IMR-90 (cell line): ENCODE measurements around the gene MAGEB17. TPM values are rescaled to one million over a fixed set of nuclear protein-coding genes. Genes with fewer than 3 reads are reported as not detected.

Source experiments
- ATAC-seq: fragments of 200-7000 bp; cut with Tn5 transposase; 2 replicates; pipeline ENCODE4 v1.9.1; 2020; ENCODE audit warnings: low read depth, mild to moderate bottlenecking, moderate library complexity
- BruUV-seq: library from RNA; stranded (reverse); fragments of 400-500 nt; replicated peaks from 2 replicates; lab custom pipeline; 2021; lab: Mats Ljungman, UMichigan
- CTCF ChIA-PET: fragments of 300-600 bp; formaldehyde crosslinking; extraction: SDS; loops from one replicate; lab custom pipeline; 2021; ENCODE audit warnings: antibody characterized with exemption; lab: Yijun Ruan, JAX
- POLR2A ChIA-PET: fragments of 300-600 bp; sonication (Branson Sonifier 250); formaldehyde crosslinking; loops from one replicate; lab custom pipeline; 2022; ENCODE audit warnings: antibody characterized with exemption; ENCODE audit not compliant: unreplicated experiment; lab: Charles Lee
- DNase-seq: peaks from one replicate; pipeline ENCODE4 v3.0.0; 2013
- H2AFZ ChIP-seq: replicated peaks from 2 replicates; pipeline ENCODE3; 2013; ENCODE audit warnings: low read length, mild to moderate bottlenecking; ENCODE audit not compliant: poor library complexity
- H2AK5ac ChIP-seq: 2 replicates; pipeline ENCODE4 v1.6.1; 2013; ENCODE audit warnings: low read depth, low read length, inconsistent platforms
- H2AK9ac ChIP-seq: replicated peaks from 2 replicates; pipeline ENCODE3; 2013; ENCODE audit warnings: mild to moderate bottlenecking, low read depth, low read length, moderate library complexity; ENCODE audit not compliant: poor library complexity
- H2BK120ac ChIP-seq: 2 replicates; pipeline ENCODE4 v1.6.1; 2013; ENCODE audit warnings: low read depth, low read length, inconsistent platforms
- H2BK15ac ChIP-seq: 3 replicates; pipeline ENCODE4 v1.6.1; 2013; ENCODE audit warnings: low read depth, low read length, inconsistent platforms
- H2BK20ac ChIP-seq: 2 replicates; pipeline ENCODE4 v1.6.1; 2013; ENCODE audit warnings: low read depth, mild to moderate bottlenecking, inconsistent platforms, low read length, moderate library complexity
- H2BK5ac ChIP-seq: 2 replicates; pipeline ENCODE4 v1.6.1; 2013; ENCODE audit warnings: mild to moderate bottlenecking, low read depth, low read length, inconsistent platforms; ENCODE audit not compliant: poor library complexity, severe bottlenecking
- H3K14ac ChIP-seq: replicated peaks from 2 replicates; pipeline ENCODE4 v1.6.1; 2013; ENCODE audit warnings: low read depth, low read length, inconsistent platforms
- H3K18ac ChIP-seq: 2 replicates; pipeline ENCODE4 v1.6.1; 2013; ENCODE audit warnings: low read depth, low read length, control low read depth
- H3K23ac ChIP-seq: 2 replicates; pipeline ENCODE4 v1.6.1; 2013; ENCODE audit warnings: low read depth, low read length, inconsistent platforms
- H3K27ac ChIP-seq: 2 replicates; pipeline ENCODE4 v1.5.1; 2013; ENCODE audit warnings: mild to moderate bottlenecking, control low read depth, low read length; ENCODE audit not compliant: insufficient read depth
- H3K27me3 ChIP-seq: 2 replicates; pipeline ENCODE4 v1.6.1; 2013; ENCODE audit warnings: low read length; ENCODE audit not compliant: control insufficient read depth, insufficient read depth
- H3K36me3 ChIP-seq: 2 replicates; pipeline ENCODE4 v1.6.1; 2013; ENCODE audit warnings: low read length, mixed read lengths; ENCODE audit not compliant: control insufficient read depth, insufficient read depth
- H3K4ac ChIP-seq: 2 replicates; pipeline ENCODE4 v1.6.1; 2013; ENCODE audit warnings: low read depth, low read length, inconsistent platforms
- H3K4me1 ChIP-seq: 2 replicates; pipeline ENCODE4 v1.6.1; 2013; ENCODE audit warnings: low read length, mixed read lengths; ENCODE audit not compliant: control insufficient read depth, insufficient read depth
- H3K4me2 ChIP-seq: 2 replicates; pipeline ENCODE4 v1.6.1; 2013; ENCODE audit warnings: low read depth, mild to moderate bottlenecking, control low read depth, low read length, moderate library complexity
- H3K4me3 ChIP-seq: 2 replicates; pipeline ENCODE4 v1.5.1; 2013; ENCODE audit warnings: low read depth, mild to moderate bottlenecking, control low read depth, low read length, moderate library complexity; ENCODE audit not compliant: insufficient read depth
- H3K56ac ChIP-seq: 2 replicates; pipeline ENCODE4 v1.6.1; 2013; ENCODE audit warnings: low read length, inconsistent platforms; ENCODE audit not compliant: insufficient read depth; ENCODE audit errors: extremely low read depth
- H3K79me1 ChIP-seq, 2 experiments: 2 replicates each; pipeline ENCODE4 v1.6.1; 2013; ENCODE audit warnings: low read length in 2 of 2, inconsistent platforms in 1 of 2, low read depth in 1 of 2
- H3K9ac ChIP-seq: 2 replicates; pipeline ENCODE4 v1.6.1; 2013; ENCODE audit warnings: low read depth, low read length, control low read depth
- H3K9me1 ChIP-seq: 2 replicates; pipeline ENCODE4 v1.6.1; 2013; ENCODE audit warnings: low read length, inconsistent platforms; ENCODE audit not compliant: insufficient read depth
- H3K9me3 ChIP-seq: 2 replicates; pipeline ENCODE4 v1.6.1; 2013; ENCODE audit warnings: low read length; ENCODE audit not compliant: control insufficient read depth, insufficient read depth
- H4K20me1 ChIP-seq: 2 replicates; pipeline ENCODE4 v1.6.1; 2013; ENCODE audit warnings: low read length, inconsistent platforms; ENCODE audit not compliant: insufficient read depth
- H4K5ac ChIP-seq: 2 replicates; pipeline ENCODE4 v1.6.1; 2013; ENCODE audit warnings: mild to moderate bottlenecking, low read depth, low read length, control low read depth
- H4K8ac ChIP-seq, 2 experiments: 2 replicates each; pipeline ENCODE4 v1.6.1; 2013; ENCODE audit warnings: low read depth in 2 of 2, low read length in 2 of 2, control low read depth in 1 of 2, inconsistent platforms in 1 of 2
- H4K91ac ChIP-seq: 2 replicates; pipeline ENCODE4 v1.6.1; 2013; ENCODE audit warnings: low read depth, low read length, inconsistent platforms; ENCODE audit not compliant: insufficient read depth
- BHLHE40 ChIP-seq: fragments of 150-350 bp; IDR thresholded peaks from 2 replicates; pipeline ENCODE4 v1.6.1; 2016; ENCODE audit warnings: mild to moderate bottlenecking, low read depth, low read length
- CEBPB ChIP-seq: IDR thresholded peaks from 2 replicates; pipeline ENCODE4 v1.6.1; 2012; ENCODE audit warnings: low read depth, low read length, improper control_type of control experiment
- CHD1 ChIP-seq: IDR thresholded peaks from 2 replicates; pipeline ENCODE4 v1.6.1; 2012; ENCODE audit warnings: low read depth, low read length, improper control_type of control experiment
- MAFK ChIP-seq: IDR thresholded peaks from 2 replicates; pipeline ENCODE4 v1.6.1; 2012; ENCODE audit warnings: low read depth, low read length, improper control_type of control experiment
- MAZ ChIP-seq: IDR thresholded peaks from 2 replicates; pipeline ENCODE4 v1.6.1; 2012; ENCODE audit warnings: low read depth, mild to moderate bottlenecking, low read length, improper control_type of control experiment, moderate library complexity, borderline replicate concordance
- MXI1 ChIP-seq: IDR thresholded peaks from 2 replicates; pipeline ENCODE4 v1.6.1; 2012; ENCODE audit warnings: low read depth, mild to moderate bottlenecking, low read length, moderate library complexity, borderline replicate concordance
- RAD21 ChIP-seq: IDR thresholded peaks from 2 replicates; pipeline ENCODE4 v1.6.1; 2012; ENCODE audit warnings: low read length, improper control_type of control experiment
- RCOR1 ChIP-seq: IDR thresholded peaks from 2 replicates; pipeline ENCODE4 v1.6.1; 2012; ENCODE audit warnings: mild to moderate bottlenecking, low read length, improper control_type of control experiment; ENCODE audit not compliant: insufficient replicate concordance
- SMC3 ChIP-seq: fragments of 150-350 bp; IDR thresholded peaks from 2 replicates; pipeline ENCODE4 v1.6.1; 2016; ENCODE audit warnings: low read depth, mild to moderate bottlenecking, antibody characterized with exemption, low read length, moderate library complexity
- WGBS, 2 experiments: methylation state at CpG; one replicate each; pipeline versions ENCODE4 v1.1.5 to v1.1.7; 2013; ENCODE audit warnings: missing lambda C conversion rate in 2 of 2; ENCODE audit not compliant: insufficient read length in 1 of 2; ENCODE audit errors: extremely low coverage in 2 of 2; 5-methylcytosine and 5-hydroxymethylcytosine counted together
- dilution Hi-C: fragments of 300-500 bp; cut with HindIII; formaldehyde crosslinking; loops from one replicate; pipeline ENCODE4 v1.14.3; 2018; ENCODE audit warnings: low sequenced_read_pairs; ENCODE audit not compliant: unreplicated experiment
- in situ Hi-C: fragments of 300-500 bp; cut with MboI; formaldehyde crosslinking; loops from 3 replicates; pipeline ENCODE4 v1.14.3; 2019; ENCODE audit warnings: low sequenced_read_pairs, inconsistent platforms, mixed read lengths
- intact Hi-C: fragments of 100-400 bp; cut with micrococcal nuclease; formaldehyde crosslinking; loops from 2 replicates; pipeline ENCODE4 v1.10.0; 2022
- polyA plus RNA-seq, 3 experiments: library from polyadenylated mRNA; depleted of rRNA; stranded (reverse); fragments of >200 nt; gene quantifications; 2 replicates each; pipeline ENCODE4 v1.2.3, GENCODE V29; 2012; ENCODE audit warnings: low replicate concordance in 1 of 3
- total RNA-seq: library from RNA; depleted of rRNA; stranded (reverse); fragments of >200 nt; gene quantifications from 2 replicates; pipeline ENCODE4 v1.2.3, GENCODE V29; 2012
- TF ChIP-seq, protein P1 (sequence below): fragments of 150-350 bp; IDR thresholded peaks from 2 replicates; pipeline ENCODE4 v1.6.1; 2017; ENCODE audit warnings: mild to moderate bottlenecking, antibody characterized with exemption, low read length, low read depth
- TF ChIP-seq, protein P2 (sequence below): conservative IDR thresholded peaks from 2 replicates; pipeline ENCODE4 v1.5.1; 2012; ENCODE audit warnings: mild to moderate bottlenecking, low read depth, low read length, improper control_type of control experiment
- TF ChIP-seq, protein P3 (sequence below): fragments of 150-350 bp; IDR thresholded peaks from 2 replicates; pipeline ENCODE4 v1.6.1; 2016; ENCODE audit warnings: low read depth, mild to moderate bottlenecking, low read length, moderate library complexity, borderline replicate concordance

MAGEB17 gene
- total and polyA plus RNA-seq, 2 of the 4 experiments (the other 2 are of a cell fraction), result under 0.01 to 0.34 TPM

DNA sequence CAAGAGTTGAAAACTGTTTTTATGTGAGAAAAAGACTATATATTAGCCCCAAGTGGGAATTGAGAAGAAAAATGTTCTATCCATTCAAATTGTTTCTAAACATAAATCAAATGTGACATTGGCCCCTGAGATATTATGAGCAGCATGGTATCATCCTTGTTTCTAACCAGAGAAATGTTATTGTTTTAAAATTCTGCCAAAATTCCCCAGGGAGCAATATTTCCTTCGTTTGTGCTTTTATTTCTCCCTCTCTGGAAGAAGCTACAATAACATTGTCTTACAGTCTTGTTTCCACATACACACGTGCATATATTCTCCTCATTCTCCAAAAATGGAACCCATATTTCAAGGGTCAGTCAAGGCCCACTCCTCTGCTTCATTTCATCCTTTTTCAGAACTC is 46.7 kb downstream of the MAGEB17 start:
- ChIA-PET POLR2A (no interaction called here), CTCF (no interaction called here)
- Histone ChIP-seq H3K23ac (no peak overlapping the region), H4K8ac (no peak overlapping the region), H2BK15ac (no peak overlapping the region), H3K4me3 (no peak overlapping the region), H3K9ac (no peak overlapping the region), H2AK9ac (no peak overlapping the region), H3K79me1 (no peaks in the 10 kb centered on the region), H4K91ac (no peak overlapping the region), H3K27me3 (no peaks in the 10 kb centered on the region), H3K18ac (no peak overlapping the region), H3K9me1 (no peaks in the 10 kb centered on the region), H2BK20ac (no peak overlapping the region), H3K9me3 (no peaks in the 10 kb centered on the region), H2BK5ac (no peak overlapping the region), H2BK120ac (no peak overlapping the region), H3K14ac (no peak overlapping the region), H3K4me2 (no peak overlapping the region), H2AK5ac (no peak overlapping the region), H4K5ac (no peak overlapping the region), H2AFZ (no peak overlapping the region), H3K56ac (no peak overlapping the region), H3K4me1 (no peaks in the 10 kb centered on the region), H4K20me1 (no peaks in the 10 kb centered on the region), H3K4ac (no peak overlapping the region), H3K36me3 (no peaks in the 10 kb centered on the region), H3K27ac (no peak overlapping the region)
- no peak for TF ChIP-seq RCOR1
- TF ChIP-seq, protein P1, sequence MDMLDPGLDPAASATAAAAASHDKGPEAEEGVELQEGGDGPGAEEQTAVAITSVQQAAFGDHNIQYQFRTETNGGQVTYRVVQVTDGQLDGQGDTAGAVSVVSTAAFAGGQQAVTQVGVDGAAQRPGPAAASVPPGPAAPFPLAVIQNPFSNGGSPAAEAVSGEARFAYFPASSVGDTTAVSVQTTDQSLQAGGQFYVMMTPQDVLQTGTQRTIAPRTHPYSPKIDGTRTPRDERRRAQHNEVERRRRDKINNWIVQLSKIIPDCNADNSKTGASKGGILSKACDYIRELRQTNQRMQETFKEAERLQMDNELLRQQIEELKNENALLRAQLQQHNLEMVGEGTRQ, result no peak
- no peak for TF ChIP-seq MXI1
- no peak for TF ChIP-seq MAZ
- TF ChIP-seq, protein P2, sequence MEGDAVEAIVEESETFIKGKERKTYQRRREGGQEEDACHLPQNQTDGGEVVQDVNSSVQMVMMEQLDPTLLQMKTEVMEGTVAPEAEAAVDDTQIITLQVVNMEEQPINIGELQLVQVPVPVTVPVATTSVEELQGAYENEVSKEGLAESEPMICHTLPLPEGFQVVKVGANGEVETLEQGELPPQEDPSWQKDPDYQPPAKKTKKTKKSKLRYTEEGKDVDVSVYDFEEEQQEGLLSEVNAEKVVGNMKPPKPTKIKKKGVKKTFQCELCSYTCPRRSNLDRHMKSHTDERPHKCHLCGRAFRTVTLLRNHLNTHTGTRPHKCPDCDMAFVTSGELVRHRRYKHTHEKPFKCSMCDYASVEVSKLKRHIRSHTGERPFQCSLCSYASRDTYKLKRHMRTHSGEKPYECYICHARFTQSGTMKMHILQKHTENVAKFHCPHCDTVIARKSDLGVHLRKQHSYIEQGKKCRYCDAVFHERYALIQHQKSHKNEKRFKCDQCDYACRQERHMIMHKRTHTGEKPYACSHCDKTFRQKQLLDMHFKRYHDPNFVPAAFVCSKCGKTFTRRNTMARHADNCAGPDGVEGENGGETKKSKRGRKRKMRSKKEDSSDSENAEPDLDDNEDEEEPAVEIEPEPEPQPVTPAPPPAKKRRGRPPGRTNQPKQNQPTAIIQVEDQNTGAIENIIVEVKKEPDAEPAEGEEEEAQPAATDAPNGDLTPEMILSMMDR, result no peak
- TF ChIP-seq RAD21, result no peak
- TF ChIP-seq CEBPB, result no peak
- TF ChIP-seq CHD1, result no peak
- no peak for TF ChIP-seq MAFK
- no peak for TF ChIP-seq SMC3
- TF ChIP-seq, protein P3, sequence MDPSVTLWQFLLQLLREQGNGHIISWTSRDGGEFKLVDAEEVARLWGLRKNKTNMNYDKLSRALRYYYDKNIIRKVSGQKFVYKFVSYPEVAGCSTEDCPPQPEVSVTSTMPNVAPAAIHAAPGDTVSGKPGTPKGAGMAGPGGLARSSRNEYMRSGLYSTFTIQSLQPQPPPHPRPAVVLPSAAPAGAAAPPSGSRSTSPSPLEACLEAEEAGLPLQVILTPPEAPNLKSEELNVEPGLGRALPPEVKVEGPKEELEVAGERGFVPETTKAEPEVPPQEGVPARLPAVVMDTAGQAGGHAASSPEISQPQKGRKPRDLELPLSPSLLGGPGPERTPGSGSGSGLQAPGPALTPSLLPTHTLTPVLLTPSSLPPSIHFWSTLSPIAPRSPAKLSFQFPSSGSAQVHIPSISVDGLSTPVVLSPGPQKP, result no peak
- no peak for TF ChIP-seq BHLHE40
- in situ Hi-C loops, result no loop called here
- BruUV-seq, result no TSS peak
- DNase-seq (no peak), ATAC-seq (no peak)
- intact Hi-C loops, result loop anchor here (2.0 to 10.0 kb wide), 2 partner anchors 91 to 529 kb away; partner anchors contain the start of gene GRPR
- WGBS, 2 experiments, result 39% methylated on average over 2 of the region's 2 CpGs; no CpG with 5 or more reads in 1 of the 2 experiments
- dilution Hi-C loops, result no loop called here
